Epidermal melanocyte (primary cell): ENCODE results near the gene FBXW5.

Experiments used
- DNase-seq: peaks from one replicate; pipeline ENCODE4 v3.0.0; 2011; ENCODE audit warnings: low spot score; ENCODE audit not compliant: insufficient read length

Gene FBXW5

DNA sequence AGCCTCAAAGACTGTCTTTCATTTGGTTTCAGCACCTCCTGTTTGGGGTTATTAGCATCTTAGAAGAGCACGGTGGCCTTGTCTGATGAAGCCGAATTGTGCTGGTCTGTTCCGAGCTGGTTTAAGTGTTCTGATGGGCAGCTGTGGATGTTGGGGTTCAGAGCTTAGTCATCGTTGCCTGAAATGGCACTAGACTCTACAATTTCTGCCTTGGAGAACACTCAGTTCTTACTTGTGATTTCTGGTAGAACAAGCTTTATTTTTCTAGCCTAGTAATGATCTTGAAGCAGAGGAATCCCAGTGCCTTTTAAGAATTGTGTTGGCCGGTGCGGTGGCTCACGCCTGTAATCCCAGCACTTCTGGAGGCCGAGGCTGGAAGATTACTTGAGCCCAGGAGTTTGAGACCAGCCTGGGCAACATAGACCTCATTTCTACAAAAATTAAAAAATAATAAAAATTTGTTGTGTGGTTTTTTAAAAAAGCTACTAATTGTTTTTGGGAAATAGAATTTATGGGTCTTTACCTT is 7.8 kb downstream of the FBXW5 start:
- no peak for DNase-seq

DNA sequence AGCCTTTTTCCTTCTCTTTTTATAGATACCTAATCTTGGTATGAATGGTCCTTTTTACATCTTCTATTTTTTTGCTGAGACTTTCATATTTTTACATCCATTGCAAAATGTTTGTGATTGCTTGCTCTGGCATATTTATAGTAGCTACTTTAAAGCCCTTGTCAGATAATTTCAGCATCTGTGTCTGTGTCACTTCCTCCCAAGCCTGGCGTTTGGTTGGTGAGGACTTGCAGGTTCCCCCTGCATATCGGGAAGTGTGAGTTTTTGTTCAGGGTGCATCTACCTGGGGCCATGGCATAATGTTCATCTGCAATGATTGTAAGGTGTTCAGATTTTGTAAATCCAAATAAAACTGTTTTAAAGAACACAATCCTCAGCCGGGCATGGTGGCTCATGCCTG is 8.9 kb downstream of the FBXW5 start:
- DNase-seq = no peak

DNA sequence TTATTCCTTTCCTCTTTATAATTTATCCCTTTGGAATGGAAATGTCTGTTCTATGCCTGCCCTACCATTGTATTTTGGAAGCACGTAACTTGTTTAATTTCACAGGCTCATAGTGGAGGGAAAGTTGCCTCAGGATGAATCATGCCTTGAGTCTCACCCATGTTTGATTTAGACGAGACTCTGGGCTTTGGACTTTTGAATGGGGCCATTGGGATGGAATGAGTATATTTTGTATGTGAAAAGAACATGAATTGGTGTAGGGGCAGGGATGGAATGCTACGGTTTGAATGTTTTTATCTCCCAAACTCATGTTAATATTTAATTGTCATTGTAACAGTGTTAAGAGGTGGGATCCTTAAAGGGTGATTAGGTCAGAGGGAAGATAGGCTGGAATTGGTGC is 10.3 kb downstream of the FBXW5 start:
- no peak for DNase-seq

DNA sequence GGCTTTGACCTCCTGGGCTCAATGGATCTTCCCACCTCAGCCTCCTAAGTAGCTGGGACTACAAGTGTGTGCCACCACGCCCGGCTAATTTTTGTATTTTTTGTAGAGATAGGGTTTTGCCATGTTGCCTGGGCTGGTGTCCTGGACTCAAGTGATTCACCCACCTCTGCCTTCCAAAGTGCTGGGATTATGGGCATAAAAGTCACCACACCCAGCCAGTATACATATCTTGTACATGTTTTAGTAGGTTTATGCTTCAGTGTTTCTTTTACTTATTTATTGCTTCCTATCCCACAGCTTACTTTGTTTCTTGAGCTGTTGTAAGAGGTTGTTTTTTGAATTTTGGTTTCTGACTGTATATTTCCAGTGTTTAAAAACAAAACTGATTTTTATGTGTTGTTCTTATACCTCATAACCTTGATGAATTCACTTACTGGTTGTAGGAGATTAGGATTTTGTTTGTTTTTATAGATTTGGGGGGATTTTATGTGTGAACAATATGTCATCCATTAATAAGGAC is 12.9 kb downstream of the FBXW5 start:
- no peak for DNase-seq

DNA sequence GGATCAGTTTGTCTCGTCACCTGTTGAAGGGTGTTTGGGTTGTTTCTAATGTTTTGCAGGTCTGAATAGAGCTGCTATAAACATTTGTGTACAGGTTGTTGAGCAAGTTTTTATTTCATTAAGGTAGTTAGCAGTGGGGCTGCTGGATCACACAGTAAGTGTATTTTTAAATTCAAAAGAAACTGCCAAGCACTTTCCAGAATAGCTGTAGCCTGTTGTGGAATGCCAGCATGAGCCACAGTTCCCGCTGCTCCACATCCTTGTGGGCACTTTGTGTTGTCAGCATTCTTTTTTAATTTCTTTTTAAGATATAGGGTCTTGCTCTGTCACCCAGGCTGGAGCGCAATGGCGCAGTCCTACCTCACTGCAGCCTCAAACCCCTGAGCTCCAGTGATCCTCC is 14.5 kb downstream of the FBXW5 start:
- no peak for DNase-seq

DNA sequence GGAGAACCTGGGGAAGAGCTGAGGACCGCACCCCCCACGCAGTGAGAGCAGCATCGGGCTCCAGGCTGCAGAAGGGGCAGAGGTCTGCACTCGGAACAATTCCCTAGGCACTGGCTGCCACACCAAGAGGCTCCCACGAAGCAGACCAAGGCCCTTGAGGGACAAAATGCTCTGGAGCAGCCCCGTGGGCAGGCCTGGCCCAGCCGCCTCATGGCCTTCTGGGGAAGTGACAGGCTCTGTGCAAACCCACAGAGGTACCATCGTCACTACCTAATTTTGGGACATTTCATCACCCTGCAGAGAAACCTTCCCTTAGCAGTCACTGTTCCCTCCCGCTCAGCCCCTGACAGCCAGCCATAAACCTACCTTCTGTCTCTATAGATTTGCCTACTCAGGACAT is 15.9 kb downstream of the FBXW5 start:
- no peak for DNase-seq

DNA sequence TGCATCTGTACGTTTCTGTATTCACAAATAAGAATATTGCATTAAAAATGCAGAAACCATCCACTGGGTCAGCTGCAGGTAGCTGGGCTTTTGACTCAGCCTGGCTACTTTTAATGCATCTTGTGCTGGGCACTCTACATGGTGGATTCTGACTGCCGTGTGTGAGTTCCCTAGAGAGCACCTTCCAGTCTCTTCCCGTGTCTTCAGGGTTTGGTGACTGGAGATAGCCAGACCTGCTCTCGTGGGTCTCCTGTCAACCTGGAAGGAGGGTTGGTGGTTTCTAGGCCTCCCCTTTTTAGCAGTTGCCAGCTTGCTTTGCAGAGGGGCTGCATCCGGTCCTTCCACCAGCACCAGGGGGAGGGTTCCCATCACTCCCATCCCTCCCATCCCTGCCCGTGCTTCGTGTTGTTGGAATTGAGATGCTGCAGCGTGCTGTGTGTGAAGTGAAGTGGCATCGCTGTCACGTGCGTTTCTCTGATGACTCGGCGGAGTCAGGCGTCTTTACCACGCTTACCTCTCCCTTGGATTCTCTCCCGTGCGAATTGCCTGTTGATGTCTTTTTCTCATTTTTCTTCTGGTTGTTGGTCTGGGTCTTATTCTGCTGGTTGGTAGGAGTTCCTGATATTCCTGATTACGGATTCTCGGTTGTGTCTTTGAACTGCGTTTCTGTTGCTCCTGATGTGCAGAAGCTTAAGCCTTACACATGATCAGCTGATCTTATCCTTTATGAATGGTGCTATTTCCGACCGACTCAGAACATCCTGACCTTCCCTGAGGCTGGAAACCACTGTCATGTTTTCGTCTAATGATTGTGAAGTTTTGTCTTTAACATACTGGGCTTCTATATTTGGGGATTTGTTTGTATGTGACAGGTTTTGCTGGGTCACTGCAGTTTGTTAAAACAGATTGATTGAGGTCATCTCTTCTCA is 16.9 kb downstream of the FBXW5 start:
- peak; percentile 77 for DNase-seq

DNA sequence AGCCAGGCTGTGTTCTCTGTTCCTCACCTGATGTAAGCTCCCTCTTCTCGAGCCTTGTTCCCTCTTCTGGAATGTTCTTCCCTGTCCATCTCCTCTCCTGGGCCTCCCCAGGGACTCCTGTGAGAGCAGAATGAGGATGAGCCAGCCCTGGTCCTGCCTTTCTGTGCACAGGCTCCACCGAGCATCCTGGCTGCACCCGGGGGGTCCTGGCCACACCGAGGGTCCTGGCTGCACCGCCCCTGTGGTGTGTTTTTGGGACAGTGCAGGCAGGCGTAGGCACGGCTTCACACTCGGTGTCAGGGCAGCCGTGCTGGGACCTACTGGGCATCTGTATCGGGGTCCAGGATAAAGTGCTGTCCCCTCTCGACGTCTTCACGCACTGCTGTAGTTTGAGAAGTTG is 17.8 kb downstream of the FBXW5 start:
- no peak for DNase-seq

DNA sequence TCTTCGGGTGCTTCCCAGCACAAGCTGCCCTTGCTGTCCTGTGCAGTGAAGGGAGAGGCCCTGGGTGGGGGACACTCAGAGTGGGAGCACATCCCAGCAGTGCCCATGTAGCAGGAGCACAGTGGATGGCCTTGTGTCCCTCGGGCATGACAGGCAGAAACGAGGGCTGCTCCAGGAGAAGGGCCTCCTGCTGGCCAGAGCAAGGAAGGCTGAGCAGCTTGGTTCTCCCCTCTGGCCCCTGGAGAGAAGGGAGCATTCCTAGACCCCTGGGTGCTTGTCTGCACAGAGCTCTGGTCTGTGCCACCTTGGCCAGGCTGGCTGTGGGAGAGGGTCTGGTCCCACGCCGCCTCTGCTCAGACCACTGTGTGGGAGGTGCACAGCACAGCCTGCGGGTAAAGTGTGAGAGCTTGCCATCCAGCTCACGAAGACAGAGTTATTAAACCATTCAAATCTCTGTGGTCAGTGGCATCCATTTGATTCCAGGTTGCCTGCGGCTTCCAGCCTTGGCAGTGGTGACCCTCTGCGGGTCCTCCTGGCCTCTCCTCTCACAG is 18.3 kb downstream of the FBXW5 start:
- no peak for DNase-seq

DNA sequence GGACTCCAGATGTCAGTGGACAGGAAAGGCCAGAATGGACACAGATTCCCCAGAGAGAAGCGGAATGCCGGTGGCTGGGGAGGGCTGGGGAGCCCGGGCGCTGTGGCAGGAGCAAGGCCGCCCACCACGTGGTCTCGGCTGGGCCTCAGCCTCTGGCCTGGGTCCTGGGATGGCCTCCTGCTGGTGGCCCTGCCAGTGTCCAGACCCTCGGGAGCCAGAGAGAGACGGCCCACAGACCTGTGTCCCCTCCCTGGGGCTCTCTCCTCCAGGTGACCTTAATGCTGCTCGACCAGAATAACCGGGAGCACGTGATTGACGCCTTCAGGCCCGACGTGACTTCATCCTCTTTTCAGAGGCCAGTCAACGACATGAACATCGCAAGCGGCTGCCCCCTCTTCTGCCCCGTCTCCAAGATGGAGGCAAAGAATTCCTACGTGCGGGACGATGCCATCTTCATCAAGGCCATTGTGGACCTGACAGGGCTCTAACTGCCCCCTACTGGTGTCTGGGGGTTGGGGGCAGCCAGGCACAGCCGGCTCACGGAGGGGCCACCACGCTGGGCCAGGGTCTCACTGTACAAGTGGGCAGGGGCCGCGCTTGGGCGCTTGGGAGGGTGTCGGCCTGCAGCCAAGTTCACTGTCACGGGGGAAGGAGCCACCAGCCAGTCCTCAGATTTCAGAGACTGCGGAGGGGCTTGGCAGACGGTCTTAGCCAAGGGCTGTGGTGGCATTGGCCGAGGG is 19.0 kb downstream of the FBXW5 start:
- DNase-seq = no peak

DNA sequence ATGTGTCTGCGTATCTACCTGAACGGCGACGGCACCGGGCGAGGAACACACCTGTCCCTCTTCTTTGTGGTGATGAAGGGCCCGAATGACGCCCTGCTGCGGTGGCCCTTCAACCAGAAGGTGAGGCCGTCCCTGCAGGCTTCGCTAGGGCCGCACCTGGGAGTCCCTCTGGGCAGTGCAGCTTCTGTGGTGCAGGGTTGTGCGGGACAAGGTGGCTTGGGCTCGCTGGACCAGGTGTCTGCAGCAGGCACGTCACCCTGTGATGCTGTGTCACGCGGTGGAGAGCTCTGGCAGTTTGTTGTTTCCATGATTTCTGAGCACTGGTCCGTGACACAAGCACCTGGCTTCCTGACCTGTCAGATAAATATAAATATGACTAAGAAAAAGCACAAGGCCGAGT is 20.7 kb downstream of the FBXW5 start:
- no peak for DNase-seq

DNA sequence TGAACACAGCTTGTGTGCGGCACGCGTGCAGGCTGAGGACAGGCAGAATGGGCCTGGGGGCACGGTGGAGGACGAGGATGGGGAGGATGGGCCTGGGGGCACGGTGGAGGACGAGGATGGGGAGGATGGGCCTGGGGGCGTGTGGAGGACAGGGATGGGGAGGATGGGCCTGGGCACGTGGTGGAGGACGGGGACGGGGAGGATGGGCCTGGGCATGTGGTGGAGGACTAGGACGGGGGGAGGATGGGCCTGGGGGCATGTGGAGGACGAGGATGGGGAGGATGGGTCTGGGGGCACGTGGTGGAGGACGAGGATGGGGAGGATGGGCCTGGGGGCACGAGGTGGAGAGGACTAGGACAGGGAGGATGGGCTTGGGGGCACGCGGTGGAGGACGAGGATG is 22.0 kb downstream of the FBXW5 start:
- no peak for DNase-seq

DNA sequence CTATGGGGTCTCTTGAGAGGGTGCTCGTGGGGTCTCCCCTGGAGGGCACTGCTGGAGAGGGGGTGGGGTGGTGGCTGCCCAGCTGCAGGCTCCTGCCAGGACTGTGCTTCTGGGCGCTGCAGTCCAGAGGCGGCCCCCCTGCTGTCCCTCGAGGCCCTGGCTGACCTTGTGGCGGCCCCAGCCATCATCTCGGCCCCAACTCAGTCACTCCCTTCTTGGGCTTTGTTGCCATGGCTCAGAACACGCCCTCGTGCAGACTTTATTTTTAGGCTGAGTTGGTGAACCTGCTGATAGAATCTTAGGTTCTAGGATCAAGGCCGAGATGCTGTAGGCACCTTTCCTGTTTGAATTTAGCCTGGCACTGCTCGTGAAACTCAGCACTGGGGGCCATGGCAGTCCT is 22.8 kb downstream of the FBXW5 start:
- DNase-seq = no peak

DNA sequence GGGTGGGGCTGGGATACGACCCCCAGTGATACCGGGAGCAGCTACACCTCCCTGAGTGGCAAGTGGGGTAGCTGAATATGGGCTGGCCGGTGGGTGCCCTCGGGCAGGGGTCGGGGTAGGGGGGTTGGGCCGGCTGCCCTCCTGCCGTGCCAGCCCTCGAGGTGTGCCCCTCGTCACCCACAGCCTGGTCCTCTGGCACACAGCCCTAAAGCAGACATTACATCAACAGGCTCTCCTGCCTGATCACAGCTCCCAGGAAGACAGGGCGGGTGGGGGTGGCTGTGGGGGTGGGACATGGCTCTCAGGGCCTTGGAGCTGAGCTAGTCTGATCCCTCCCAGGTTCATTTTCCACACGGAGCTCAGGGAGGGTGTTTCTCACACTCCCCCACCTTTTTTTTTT is 23.2 kb downstream of the FBXW5 start:
- DNase-seq = no peak

DNA sequence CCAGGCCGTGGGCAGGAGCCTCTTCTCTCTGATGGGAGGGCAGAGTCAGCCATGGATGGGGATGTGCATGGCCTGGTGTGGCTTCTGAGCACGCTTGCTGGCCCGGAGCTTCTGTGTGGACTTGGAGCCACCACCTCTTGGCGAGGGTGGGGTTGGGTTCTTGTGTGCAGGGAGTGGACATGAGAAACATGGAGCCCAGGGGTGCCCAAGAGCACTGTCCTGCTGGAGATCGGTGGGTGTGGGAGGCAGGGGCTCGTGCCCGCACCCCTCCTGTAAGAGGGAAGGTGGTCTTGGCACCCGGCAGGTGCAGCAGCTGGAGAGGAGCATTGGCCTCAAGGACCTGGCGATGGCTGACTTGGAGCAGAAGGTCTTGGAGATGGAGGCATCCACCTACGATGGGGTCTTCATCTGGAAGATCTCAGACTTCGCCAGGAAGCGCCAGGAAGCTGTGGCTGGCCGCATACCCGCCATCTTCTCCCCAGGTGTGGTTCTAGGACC is 23.8 kb downstream of the FBXW5 start:
- no peak for DNase-seq

DNA sequence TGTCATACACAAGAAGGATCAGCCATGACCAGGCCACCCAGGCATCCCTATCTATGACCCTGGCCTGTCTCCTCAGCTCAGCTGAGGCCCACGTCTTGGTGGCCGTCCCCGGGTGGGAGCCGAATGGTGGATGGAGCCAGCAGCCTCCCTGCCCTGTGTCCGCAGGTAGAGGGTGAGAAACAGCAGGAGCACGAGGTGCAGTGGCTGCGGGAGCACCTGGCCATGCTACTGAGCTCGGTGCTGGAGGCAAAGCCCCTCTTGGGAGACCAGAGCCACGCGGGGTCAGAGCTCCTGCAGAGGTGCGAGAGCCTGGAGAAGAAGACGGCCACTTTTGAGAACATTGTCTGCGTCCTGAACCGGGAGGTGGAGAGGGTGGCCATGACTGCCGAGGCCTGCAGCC is 24.5 kb downstream of the FBXW5 start:
- no peak for DNase-seq

DNA sequence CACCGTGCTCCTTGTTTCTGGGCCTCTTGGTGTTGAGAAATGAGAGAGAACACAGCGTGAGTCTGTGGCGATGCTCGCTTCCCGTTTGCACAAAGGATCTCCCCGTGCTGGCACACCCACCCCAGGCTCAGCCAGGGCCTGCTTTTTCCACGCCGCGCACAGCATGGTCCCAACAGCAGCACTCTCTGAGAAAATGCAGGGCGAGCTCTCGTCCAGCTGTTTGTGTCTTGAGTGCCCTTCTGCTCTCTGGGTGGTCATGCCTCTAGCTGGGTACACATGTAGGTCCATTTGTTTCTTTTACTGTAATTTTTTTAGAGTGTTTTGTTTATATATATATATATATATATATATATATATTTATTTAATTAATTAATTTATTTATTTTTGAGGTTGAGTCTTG is 26.6 kb downstream of the FBXW5 start:
- no peak for DNase-seq

DNA sequence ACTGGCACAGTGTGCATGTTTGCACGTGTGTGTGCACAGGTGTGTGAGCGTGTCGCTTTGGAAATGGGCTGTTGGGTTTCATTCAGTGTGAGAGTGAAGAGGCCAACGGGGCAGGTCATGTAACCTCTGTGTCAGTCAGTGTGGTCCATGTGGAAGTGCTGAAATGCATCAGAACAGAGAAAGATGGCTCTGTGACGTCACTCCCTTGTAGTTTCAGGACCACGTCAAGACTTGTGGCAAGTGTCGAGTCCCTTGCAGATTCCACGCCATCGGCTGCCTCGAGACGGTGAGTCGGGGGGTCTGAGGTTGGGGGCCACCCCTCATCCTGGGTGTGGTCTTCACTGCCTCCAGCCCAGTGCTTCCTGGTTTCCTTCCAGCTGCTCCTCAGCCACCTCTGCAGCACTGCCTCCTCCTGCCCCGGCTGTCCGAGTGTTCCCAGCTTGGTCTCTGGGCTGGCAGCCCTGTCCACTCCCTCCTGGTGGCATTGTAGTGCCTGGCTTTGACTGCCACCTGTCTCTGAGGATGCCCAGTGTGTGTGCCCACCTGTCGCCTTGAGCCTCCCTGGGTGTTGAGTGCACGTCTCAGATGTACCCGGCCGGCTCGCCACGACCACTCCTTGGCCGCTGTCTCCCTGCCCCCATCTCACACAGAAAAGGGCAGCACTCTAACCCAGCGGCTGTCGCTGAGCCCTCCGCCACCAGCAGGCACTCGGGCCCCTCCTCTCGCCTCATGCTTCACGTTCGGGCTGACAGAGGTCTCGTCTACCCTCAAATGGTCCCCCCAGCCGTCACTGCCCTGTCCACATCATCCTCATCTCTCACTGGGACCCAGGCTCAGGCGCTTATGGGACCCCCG is 28.0 kb downstream of the FBXW5 start:
- DNase-seq = no peak

DNA sequence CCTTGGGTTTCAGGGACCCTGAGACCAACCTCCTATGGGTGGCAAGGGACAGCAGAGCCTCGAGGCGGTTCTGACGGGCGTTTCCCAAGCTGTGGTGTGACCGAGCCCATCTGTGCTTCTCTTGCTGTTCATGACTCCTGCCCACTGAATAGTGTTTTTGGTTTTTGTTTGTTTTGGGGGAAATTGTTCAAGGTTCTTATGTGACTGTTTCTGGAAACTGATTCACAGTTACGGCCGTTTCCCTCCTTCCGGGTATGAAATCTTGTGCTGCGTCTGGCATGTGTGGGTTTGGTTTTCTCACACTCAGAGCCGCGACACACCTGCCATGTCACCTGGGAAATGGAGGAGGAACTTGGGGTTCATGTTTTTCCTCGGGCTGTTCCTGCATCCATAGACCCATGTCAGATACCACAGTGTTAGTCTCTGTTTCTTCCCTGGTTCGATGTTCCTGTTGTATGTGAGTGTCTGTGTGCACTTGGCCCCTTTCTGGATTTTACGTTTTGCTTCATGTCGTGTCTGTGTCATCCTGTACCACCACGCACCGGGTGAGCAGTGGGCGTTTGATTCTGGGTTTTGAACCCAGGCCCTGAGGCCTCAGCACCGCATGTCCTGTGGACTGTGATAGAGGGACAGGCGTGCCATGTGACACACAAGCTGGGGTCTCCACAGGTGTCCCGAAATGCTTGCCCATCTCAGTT is 28.8 kb downstream of the FBXW5 start:
- DNase-seq = no peak

DNA sequence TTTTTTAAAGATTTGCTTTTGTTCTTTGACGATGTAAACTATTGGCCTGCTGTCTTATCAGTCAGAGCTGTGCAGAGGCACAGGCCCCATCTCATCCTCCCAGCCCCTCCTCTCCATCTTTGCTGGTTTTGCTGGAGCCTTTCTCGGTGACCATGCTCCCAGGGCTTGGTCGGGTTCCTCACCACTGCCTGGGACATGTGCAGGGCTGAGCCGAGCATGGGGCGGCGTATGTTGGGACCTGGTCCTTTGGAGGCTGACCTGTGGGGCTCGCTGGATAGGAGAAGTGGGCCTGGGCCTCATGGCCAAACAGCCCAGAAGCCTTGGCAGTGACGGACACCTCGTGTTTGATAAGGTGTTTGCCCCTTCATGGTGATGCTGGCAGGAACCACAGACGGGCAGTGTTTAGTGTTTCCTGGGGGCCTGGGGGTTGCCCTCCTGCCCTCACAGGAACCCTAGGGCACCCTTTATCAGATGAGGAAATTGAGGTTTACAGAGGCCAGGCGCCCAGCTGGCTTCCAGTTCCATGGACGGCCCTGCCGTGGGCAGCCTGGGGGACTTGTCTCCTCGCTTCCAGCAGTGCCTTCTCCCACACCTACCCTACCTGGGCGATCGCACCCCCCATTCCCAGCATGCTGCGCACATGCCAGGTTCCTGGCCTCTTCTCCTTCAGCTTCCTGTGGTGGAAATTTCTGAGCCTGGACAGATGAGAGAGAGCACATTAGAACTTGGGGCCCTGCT is 30.7 kb downstream of the FBXW5 start:
- DNase-seq = no peak
